K562 (cell line): ENCODE measurements around the gene CSK. TPM values are rescaled to one million over a fixed set of nuclear protein-coding genes. Genes with fewer than 3 reads are reported as not detected.

Experiments
- ATAC-seq: fragments of 200-7000 bp; cut with Tn5 transposase; 3 replicates; pipeline ENCODE4 v1.9.1; 2020; ENCODE audit warnings: moderate library complexity
- BruUV-seq: library from RNA; stranded (reverse); fragments of 400-500 nt; replicated peaks from 2 replicates; lab custom pipeline; 2021; lab: Mats Ljungman, UMichigan
- CTCF ChIA-PET: fragments of 300-600 bp; formaldehyde crosslinking; extraction: SDS; loops from one replicate; lab custom pipeline; 2021; ENCODE audit warnings: low intra/inter-chr PET ratio; lab: Yijun Ruan, JAX
- POLR2A ChIA-PET: fragments of 300-600, 350-650 bp; sonication (Branson Sonifier 250); formaldehyde crosslinking; extraction: SDS; loops from one replicate; lab custom pipeline; 2021; ENCODE audit warnings: antibody characterized with exemption, inconsistent platforms; lab: Yijun Ruan, JAX
- DNase-seq, 4 experiments: peaks; one replicate each; pipeline versions ENCODE4 v3.0.0 to v3.0.0-alpha.2; 2011 to 2018; ENCODE audit warnings: low spot score in 3 of 4, mixed read lengths in 3 of 4; ENCODE audit errors: extremely low read depth in 1 of 4
- FAIRE-seq: peaks from 2 replicates; lab custom pipeline; 2011; peaks lifted over from hg19 to GRCh38; lab: Jason Lieb, UNC
- H2AFZ ChIP-seq: 2 replicates; pipeline ENCODE4 v1.6.0; 2011; ENCODE audit warnings: low read depth, low read length, control low read depth, inconsistent platforms
- H3K27ac ChIP-seq: fragments of 200-600 bp; 3 replicates; pipeline ENCODE4 v1.8.0; 2011; ENCODE audit warnings: low read depth, mild to moderate bottlenecking, control low read depth, inconsistent platforms, low read length, moderate library complexity, mixed read lengths; ENCODE audit errors: extremely low read depth
- H3K27me3 ChIP-seq, 2 experiments: fragments of 300-600 bp in 1 of 2; 2 replicates in 1 of 2; 3 replicates in 1 of 2; pipeline versions ENCODE4 v1.6.0 to v1.8.0; 2011; ENCODE audit warnings: inconsistent platforms in 2 of 2, low read length in 2 of 2, mild to moderate bottlenecking in 1 of 2, mixed read lengths in 1 of 2, moderate library complexity in 1 of 2; ENCODE audit not compliant: control insufficient read depth in 2 of 2, insufficient read depth in 2 of 2
- H3K36me3 ChIP-seq: fragments of 300-600 bp; 3 replicates; pipeline ENCODE4 v1.8.0; 2011; ENCODE audit warnings: mild to moderate bottlenecking, low read length, inconsistent platforms; ENCODE audit not compliant: control insufficient read depth, insufficient read depth
- H3K4me1 ChIP-seq, 2 experiments: fragments of 200-600 bp in 1 of 2; replicated peaks in 1 of 2; 2 replicates in 1 of 2; 3 replicates in 1 of 2; pipeline versions ENCODE4 v1.5.1 to v1.8.0; 2011; ENCODE audit warnings: inconsistent platforms in 2 of 2, low read length in 2 of 2, mild to moderate bottlenecking in 1 of 2, mixed read lengths in 1 of 2, moderate library complexity in 1 of 2; ENCODE audit not compliant: control insufficient read depth in 2 of 2, insufficient read depth in 2 of 2
- H3K4me2 ChIP-seq: 2 replicates; pipeline ENCODE4 v1.6.1; 2011; ENCODE audit warnings: low read length, control low read depth, inconsistent platforms, mixed read lengths; ENCODE audit not compliant: insufficient read depth
- H3K4me3 ChIP-seq: fragments of 200-600 bp; sonication (generic), shearing (Covaris generic); 2 replicates; pipeline ENCODE4 v1.5.1; 2016; ENCODE audit warnings: control low read depth, inconsistent platforms
- H3K79me2 ChIP-seq: fragments of 200-600 bp; 3 replicates; pipeline ENCODE4 v1.8.0; 2011; ENCODE audit warnings: low read length, inconsistent platforms; ENCODE audit not compliant: control insufficient read depth, insufficient read depth
- H3K9ac ChIP-seq, 2 experiments: 2 replicates each; pipeline versions ENCODE4 v1.6.0 to v1.6.1; 2011; ENCODE audit warnings: low read depth in 2 of 2, low read length in 2 of 2, control low read depth in 1 of 2, inconsistent platforms in 1 of 2, mild to moderate bottlenecking in 1 of 2, mixed read lengths in 1 of 2; ENCODE audit not compliant: insufficient read depth in 1 of 2
- H3K9me1 ChIP-seq: one replicate; pipeline ENCODE4 v1.6.0; 2011; ENCODE audit warnings: inconsistent platforms, mild to moderate bottlenecking, low read length, moderate library complexity; ENCODE audit not compliant: control insufficient read depth, insufficient read depth
- H3K9me3 ChIP-seq: replicated peaks from 2 replicates; pipeline ENCODE4 v1.5.1; 2011; ENCODE audit warnings: low read depth, low read length, inconsistent platforms; ENCODE audit not compliant: control insufficient read depth, insufficient read depth
- H4K20me1 ChIP-seq: replicated peaks from 2 replicates; pipeline ENCODE4 v1.6.1; 2011; ENCODE audit warnings: low read length, inconsistent platforms, mixed read lengths; ENCODE audit not compliant: control insufficient read depth, insufficient read depth
- BCOR ChIP-seq: fragments of 450-650 bp; IDR thresholded peaks from 2 replicates; pipeline ENCODE4 v1.6.1; 2016
- L3MBTL2 ChIP-seq: fragments of 450-650 bp; IDR thresholded peaks from 2 replicates; pipeline ENCODE4 v1.6.1; 2016; ENCODE audit warnings: mild to moderate bottlenecking, moderate library complexity
- NFIC ChIP-seq: fragments of 450-650 bp; IDR thresholded peaks from 2 replicates; pipeline ENCODE4 v1.6.1; 2017; ENCODE audit warnings: mild to moderate bottlenecking, inconsistent platforms
- ZFP36 ChIP-seq: fragments of 150-350 bp; IDR thresholded peaks from 2 replicates; pipeline ENCODE4 v1.6.1; 2018; ENCODE audit warnings: low read length, low read depth; ENCODE audit not compliant: partially characterized antibody
- ZNF586 ChIP-seq: fragments of 450-650 bp; formaldehyde crosslinking; conservative IDR thresholded peaks from 2 replicates; pipeline ENCODE4 v1.4.0; 2020; ENCODE audit warnings: mild to moderate bottlenecking, moderate library complexity
- ZNF717 ChIP-seq: fragments of 250-450 bp; sonication (Bioruptor Pico); IDR thresholded peaks from 2 replicates; pipeline ENCODE4 v1.5.0; 2021
- WGBS: fragments of 100-300 bp; shearing (Covaris generic); methylation state at CpG from one replicate; pipeline ENCODE4 v1.1.6; 2016; ENCODE audit warnings: low coverage, mixed read lengths; ENCODE audit not compliant: insufficient coverage; ENCODE audit errors: missing lambda C conversion rate; 5-methylcytosine and 5-hydroxymethylcytosine counted together
- in situ Hi-C: fragments of 300-500 bp; cut with MboI; formaldehyde crosslinking; loops from 4 replicates; pipeline ENCODE4 v1.15.0; 2018; ENCODE audit warnings: inconsistent platforms, mixed read lengths
- intact Hi-C: fragments of 100-400 bp; cut with micrococcal nuclease; formaldehyde crosslinking; loops from 2 replicates; pipeline ENCODE4 v1.14.2; 2022
- polyA plus RNA-seq, 8 experiments: library from polyadenylated mRNA; depleted of rRNA in 4 of 8; stranded (reverse) in 5 of 8; unstranded in 3 of 8; fragments of >200 nt; fragmentation: Nextera tagmentation in 2 of 8; fragmentation: Illumina TruSeq in 1 of 8; extraction: Ambion mirVana in 2 of 8; extraction: Trizol in 1 of 8; gene quantifications; 2 replicates each; pipeline versions ENCODE4 v1.2.1 to v1.2.3, GENCODE V29; 2011 to 2014; ENCODE audit warnings: inconsistent platforms in 1 of 8, missing spikeins in 1 of 8
- total RNA-seq, 7 experiments: library from RNA; depleted of rRNA in 6 of 7; stranded (reverse); fragments of >200 nt in 6 of 7; fragmentation: Illumina TruSeq in 2 of 7; extraction: Trizol in 2 of 7; gene quantifications; 2 replicates each; pipeline versions ENCODE4 v1.2.1 to v1.2.3, GENCODE V29; 2011 to 2021; ENCODE audit warnings: low replicate concordance in 1 of 7
- TF ChIP-seq, protein P1 (sequence below): fragments of 450-650 bp; formaldehyde crosslinking; IDR thresholded peaks from 2 replicates; pipeline ENCODE4 v1.4.0; 2020; ENCODE audit warnings: mild to moderate bottlenecking

Gene CSK
- total and polyA plus RNA-seq, 9 of the 15 experiments (the other 6 are each of a cell fraction or from before 2014, with no cell fraction given): 1.5 to 112 (median 22.5) TPM

GRCh38 chr15:74792227-74793016 lies 10.5 kb downstream of the CSK start:
- intact Hi-C loops: no loop called here
- ChIA-PET POLR2A (interaction anchor here (1.8 kb wide), 1 partner anchor 18 kb away, joined by 8 read pairs; no protein-coding TSS in a partner anchor), CTCF (no interaction called here)
- ATAC-seq (no peak), DNase-seq (no peak), FAIRE-seq (no peak)
- peaks cover 57% of the 10 kb centered on the region for H3K79me2 ChIP-seq
- TF ChIP-seq ZNF586 (CRISPR knock-in tag) (no peak), L3MBTL2 (no peak), ZNF717 (CRISPR knock-in tag) (no peak), NFIC (peak; percentile 9; the same call in 1 of the 2 replicates), ZFP36 (peak; percentile 32), BCOR (peak; percentile 29; the same call in 1 of the 2 replicates)
- TF ChIP-seq, protein P1, sequence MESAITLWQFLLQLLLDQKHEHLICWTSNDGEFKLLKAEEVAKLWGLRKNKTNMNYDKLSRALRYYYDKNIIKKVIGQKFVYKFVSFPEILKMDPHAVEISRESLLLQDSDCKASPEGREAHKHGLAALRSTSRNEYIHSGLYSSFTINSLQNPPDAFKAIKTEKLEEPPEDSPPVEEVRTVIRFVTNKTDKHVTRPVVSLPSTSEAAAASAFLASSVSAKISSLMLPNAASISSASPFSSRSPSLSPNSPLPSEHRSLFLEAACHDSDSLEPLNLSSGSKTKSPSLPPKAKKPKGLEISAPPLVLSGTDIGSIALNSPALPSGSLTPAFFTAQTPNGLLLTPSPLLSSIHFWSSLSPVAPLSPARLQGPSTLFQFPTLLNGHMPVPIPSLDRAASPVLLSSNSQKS: no peak
- H3K9ac ChIP-seq: peak overlapping the region in 1 of 2 experiments; percentile 69; a peak in 2 of 4 replicates
- peaks cover 31% of the 10 kb centered on the region for H4K20me1 ChIP-seq
- H2AFZ ChIP-seq: no peak overlapping the region
- no peak overlapping the region for H3K4me3 ChIP-seq
- H3K9me3 ChIP-seq: no peaks in the 10 kb centered on the region
- H3K27me3 ChIP-seq: no peaks in the 10 kb centered on the region
- H3K4me1 ChIP-seq: peaks cover 14 to 34% of the 10 kb centered on the region in 2 experiments
- WGBS: 81% methylated on average over 12 of the region's 12 CpGs
- no peak overlapping the region for H3K4me2 ChIP-seq
- H3K27ac ChIP-seq: no peak overlapping the region
- no TSS peak for BruUV-seq
- no peaks in the 10 kb centered on the region for H3K9me1 ChIP-seq
- in situ Hi-C loops: no loop called here
- peaks cover 60% of the 10 kb centered on the region; the same call in 2 of the 3 replicates for H3K36me3 ChIP-seq
